NCI-H2227 treated with DMSO at 0.1 percent for 48 hours (cell line): ENCODE results near the gene OR2Z1.
"Not testable (repeated sequence)": the region's sequence is repeated elsewhere in the genome, so short reads cannot be mapped to it uniquely, and the experiment has no call there.

ENCODE experiments used
- DNase-seq: peaks from one replicate; lab custom pipeline; 2025; lab: John Stamatoyannopoulos, UW

OR2Z1 gene

DNA sequence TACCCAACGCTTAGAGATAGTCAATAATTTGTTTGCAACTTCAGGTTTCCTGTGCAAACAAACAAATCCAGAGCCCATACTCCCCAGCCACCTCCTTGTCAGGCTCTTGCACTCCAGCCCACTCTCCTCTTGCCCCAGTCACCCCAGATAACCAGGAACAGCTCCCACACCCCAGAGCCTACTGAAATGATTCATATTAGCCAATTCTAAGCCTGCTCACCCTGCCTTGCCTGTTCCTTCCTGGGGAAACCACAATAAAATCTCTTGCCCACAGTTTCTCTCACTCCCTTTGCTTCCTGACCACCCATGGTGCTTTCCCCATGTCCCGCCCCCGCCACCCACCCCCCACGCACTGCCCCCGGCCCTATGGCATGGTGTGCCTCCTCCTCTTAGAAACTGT is 19.1 kb upstream of the OR2Z1 start:
- DNase-seq = no peak

DNA sequence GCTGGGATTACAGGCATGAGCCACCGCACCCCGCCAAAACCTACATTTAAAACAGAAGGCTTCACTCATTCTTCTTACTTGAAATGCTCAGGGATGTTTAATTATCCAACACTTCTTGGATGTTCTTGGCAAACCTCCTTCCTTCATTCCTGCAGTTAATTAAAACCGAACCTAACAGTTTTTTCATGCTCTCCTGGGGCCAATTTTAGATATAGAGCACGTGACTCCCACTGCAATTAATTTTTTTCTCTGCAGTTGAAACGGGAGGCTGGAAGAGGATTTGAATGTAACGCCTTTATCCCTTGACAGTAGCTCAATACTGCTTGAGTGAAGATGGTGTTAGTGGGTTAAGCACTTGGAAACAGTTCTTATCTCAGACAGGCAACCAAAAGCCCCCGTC is 18.2 kb upstream of the OR2Z1 start:
- DNase-seq = no peak

DNA sequence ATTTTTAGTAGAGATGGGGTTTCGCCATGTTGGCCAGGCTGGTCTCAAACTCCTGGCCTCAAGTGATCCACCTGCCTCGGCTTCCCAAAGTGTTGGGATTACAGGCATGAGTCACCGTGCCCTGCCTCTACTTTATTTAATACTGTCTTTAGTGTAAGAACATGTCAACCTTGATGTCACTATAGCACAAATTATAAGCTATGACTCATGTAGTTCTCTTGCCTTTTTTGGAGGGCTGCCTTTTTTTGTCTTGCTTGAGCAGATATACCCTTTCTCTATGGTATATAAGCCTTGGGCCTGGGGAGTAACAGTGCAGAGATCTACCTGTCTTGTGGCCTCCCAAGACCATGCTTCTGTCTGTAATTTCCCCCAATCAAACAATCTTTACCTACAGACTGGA is 16.1 kb upstream of the OR2Z1 start:
- DNase-seq = not testable (repeated sequence)

DNA sequence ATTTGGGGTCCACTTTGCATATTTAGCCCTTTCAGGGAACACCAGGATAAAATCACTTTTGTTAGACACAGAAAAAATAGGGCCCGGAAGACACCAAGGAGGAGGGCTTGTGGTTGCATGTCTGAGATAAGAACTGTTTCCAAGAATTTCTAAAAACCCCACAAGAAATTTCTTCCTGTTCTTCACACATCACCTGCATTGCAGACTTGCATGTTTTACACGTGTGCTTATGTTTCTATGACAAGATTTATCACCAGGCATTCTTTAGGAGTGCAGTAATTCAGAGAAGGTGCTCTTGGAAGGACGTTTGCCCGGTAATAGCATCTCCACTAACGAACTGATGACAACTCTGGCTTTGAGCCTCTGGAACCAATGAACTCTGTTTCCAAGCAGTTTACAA is 15.7 kb upstream of the OR2Z1 start:
- DNase-seq = no peak

DNA sequence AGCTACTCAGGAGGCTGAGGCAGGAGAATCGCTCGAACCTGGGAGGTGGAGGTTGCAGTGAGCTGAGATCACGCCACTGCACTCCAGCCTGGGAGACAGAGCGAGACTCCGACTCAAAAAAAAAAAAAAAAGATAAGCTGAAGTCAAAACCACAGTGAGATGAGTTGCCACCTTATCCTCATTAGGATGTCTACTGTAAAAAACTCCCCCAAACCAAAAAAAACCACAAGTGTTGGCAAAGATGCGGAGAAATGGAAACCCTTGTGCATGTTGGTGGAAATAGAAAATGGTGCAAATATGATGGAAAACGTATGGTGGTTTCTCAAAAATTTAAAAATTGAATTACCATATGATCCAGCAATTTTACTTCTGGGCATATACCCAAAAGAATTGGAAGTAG is 11.1 kb upstream of the OR2Z1 start:
- DNase-seq = not testable (repeated sequence)

DNA sequence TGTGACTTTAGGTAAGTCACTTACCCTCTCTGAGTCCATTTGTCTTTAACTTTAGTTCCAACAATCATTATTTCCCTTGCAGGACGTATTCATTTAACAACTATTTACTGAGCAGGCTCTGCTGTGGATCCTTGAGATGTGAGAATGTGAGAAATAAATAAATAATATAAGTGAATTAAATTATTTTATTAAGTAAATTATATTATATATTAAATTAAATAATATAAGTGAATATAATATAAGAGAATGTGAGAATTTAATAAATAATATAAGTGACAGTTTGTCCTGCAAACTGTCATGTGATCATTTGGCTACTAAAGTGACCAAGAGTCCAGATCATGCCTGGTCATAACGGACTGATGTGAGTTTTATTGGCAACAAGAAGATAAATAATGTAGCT is 598 bp downstream of the OR2Z1 start:
- no peak for DNase-seq

DNA sequence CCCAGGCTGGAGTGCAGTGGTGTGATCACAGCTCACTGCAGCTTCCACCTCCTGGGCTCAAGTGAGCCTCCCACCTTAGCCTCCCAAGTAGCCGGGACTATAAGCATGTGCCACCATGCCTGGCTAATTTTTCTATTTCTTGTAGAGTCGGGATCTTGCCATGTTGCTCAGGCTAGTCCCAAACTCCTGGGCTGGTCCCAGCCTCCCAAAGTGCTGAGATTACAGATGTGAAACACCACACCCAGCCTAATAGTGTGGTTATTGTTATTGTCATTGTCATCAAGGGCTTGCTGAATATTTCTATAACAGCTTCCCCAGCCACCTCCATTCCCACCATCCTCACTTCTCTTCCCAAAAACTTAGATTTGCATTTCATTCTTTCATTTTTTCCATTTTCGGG is 2.8 kb downstream of the OR2Z1 start:
- DNase-seq = no peak

DNA sequence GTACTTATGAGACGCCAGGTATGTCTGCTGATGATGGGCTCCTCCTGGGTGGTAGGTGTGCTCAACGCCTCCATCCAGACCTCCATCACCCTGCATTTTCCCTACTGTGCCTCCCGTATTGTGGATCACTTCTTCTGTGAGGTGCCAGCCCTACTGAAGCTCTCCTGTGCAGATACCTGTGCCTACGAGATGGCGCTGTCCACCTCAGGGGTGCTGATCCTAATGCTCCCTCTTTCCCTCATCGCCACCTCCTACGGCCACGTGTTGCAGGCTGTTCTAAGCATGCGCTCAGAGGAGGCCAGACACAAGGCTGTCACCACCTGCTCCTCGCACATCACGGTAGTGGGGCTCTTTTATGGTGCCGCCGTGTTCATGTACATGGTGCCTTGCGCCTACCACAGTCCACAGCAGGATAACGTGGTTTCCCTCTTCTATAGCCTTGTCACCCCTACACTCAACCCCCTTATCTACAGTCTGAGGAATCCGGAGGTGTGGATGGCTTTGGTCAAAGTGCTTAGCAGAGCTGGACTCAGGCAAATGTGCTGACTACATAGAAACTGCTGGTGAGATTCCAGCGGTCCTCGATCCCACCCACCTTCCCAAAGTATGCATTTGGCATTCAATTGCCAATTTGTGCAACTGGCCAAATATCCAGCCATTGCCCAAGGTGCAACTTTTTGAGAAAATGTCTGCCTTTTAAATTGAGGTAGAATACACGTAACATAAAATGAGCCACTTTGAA is 10.2 kb downstream of the OR2Z1 start:
- no peak for DNase-seq

DNA sequence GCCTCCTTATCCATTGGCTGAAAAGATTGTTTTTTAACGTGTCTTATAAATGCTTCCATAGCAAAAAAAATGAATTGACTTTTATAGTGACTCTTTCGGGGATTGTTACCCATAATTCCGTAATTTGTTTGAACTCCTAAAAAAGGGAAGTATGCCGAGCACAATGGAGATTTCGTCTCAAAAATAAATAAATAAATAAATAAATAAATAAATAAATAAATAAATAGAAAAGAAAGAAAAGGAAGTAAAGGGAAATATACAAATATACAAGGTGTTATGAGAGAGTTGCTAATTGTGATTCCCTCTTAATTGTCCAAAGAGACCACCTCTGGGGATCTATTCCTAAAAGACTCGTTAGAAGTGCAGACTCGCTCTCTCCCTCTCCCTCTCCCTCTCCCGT is 16.9 kb downstream of the OR2Z1 start:
- no peak for DNase-seq

DNA sequence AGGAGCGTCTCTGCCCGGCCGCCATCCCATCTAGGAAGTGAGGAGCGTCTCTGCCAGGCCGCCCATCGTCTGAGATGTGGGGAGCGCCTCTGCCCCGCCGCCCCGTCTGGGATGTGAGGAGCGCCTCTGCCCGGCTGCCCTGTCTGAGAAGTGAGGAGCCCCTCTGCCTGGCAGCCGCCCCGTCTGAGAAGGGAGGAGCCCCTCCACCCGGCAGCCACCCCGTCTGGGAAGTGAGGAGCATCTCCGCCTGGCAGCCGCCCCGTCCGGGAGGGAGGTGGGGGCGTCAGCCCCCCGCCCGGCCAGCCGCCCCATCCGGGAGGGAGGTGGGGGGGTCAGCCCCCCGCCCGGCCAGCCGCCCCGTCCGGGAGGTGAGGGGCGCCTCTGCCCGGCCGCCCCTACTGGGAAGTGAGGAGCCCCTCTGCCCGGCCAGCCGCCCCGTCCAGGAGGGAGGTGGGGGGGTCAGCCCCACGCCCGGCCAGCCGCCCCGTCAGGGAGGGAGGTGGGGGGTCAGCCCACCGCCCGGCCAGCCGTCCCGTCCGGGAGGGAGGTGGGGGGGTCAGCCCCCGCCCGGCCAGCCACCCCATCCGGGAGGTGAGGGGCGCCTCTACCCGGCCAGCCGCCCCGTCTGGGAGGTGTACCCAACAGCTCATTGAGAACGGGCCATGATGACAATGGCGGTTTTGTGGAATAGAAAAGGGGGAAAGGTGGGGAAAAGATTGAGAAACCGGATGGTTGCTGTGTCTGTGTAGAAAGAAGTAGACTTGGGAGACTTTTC is 18.0 kb downstream of the OR2Z1 start:
- DNase-seq = not testable (repeated sequence)

DNA sequence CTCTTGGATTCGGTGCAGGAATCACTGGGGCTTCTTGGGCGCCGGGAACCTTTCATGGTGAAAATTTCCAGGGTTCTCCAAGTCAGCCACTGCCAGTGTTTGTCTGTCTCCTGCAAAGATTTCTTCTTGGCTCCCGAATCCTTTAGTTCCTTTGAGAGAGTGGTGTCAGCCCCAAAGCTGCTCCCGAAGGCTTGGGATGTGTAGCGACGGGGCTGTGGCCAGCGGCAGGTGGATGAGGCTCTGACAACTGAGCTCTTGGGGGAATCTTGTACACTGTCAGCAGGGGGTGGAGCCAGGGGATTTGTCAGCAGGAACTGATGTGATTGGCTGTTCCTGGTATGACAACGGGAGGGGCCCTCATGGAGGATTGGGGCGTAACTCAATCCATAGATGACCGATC is 45.8 kb downstream of the OR2Z1 start:
- DNase-seq = not testable (repeated sequence)

DNA sequence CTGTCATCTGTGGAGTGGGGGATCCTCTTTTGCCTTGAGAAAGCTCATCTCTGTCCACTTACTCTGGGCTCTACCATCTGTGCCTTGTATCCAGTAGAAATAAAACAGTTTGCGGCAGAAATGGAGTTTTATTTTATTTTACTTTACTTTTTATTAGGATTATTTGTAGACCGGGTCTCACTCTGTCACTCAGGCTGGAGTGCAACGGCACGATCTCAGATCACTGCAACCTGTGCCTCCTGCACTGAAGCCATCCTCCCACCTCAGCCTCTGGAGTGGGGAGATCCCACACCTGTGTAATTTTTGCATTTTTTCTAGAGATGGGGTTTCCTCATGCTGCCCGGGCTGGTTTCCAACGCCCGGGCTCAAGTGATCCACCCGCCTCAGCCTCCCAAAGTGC is 47.8 kb downstream of the OR2Z1 start:
- DNase-seq = not testable (repeated sequence)

DNA sequence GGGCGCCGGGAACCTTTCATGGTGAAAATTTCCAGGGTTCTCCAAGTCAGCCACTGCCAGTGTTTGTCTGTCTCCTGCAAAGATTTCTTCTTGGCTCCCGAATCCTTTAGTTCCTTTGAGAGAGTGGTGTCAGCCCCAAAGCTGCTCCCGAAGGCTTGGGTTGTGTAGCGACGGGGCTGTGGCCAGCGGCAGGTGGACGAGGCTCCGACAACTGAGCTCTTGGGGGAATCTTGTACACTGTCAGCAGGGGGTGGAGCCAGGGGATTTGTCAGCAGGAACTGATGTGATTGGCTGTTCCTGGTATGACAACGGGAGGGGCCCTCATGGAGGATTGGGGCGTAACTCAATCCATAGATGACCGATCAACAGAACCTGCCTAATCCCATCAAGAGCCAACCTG is 52.2 kb downstream of the OR2Z1 start:
- not testable (repeated sequence) for DNase-seq
